T-helper 9 cell (primary cell): Measurements from ENCODE around the gene CHIT1.

Source experiments
- DNase-seq: peaks from one replicate; pipeline ENCODE4 v3.0.0-alpha.2; 2020

Gene CHIT1

DNA sequence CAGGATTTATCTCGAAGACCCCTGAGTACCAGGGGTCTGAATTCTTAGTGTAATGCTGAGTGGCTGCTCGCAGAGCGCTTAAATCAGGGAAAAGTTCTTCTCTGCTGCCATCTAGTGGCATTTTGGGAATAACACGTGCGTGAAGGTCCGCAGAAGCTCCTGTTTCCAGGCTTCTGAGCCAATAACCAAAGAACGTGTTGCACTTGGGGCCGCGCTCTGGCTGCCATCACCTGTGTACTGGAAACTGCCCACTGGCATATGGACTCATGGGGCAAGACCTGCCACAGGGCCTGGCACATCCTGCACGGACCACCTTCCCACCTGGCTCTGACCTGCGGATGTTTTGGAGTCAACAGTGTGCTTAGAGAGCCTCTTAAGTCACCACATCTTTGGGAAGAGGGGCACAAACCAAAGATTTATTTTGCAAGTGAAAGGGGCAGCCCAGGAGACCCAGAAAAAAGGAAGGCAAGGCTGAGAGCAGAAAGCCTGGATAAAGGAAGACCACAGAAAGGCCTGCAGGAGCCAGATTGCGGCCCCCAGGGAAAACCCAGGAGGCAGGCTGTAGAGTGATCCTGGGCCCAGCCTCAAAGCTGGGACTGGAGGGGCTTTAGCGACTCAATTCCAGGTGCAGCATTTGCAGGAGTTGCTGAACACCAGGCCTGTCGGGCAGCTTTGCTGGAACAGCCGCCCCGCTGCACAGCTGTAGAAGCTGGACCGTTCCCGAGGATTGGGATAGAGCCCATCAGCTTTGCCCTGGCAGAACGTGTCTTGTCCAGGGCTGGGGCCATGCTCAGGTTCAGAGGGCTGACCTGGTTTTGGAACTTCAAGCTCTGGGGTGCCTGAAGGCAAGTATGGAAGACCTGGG, 13.0 kb downstream of the CHIT1 start:
- DNase-seq = peak; percentile 20

DNA sequence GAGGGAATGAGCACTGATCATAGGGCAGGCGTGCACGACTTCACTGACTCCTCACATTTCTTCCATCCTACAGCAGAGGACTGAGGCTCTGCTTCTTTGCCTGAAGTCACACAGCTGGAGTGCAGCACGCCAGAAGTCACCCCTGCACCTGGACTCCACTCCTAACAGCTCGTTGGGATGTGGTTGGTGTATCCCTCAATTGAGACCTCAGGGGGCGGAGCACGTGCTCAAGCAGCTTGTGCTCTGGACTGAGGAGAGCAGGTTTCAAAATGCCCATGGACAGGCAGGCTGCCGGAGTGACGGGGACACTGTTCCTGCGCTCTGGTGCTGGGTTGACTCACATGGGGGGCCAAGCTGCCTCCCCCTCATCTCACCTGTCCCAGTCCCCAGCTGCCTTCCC, 13.9 kb downstream of the CHIT1 start:
- no peak for DNase-seq

DNA sequence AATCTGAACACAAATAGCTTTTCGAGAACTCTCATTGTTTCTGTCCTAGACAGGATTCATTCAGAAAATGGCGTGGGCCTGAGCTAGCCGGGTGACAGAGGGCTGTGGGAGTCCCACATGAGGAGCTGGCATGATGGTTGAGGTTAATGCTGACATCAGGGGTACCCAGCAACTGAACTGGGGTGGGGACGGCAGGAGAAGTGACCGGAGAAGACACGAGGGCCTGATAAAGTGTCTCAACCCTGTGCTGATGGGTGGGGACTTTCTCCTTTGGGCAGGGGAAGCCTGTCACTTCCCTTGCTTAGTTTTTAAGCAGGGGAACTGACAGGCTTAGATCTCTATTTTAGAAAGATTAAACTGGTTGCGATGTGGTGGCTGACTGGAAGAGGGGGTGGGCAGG, 14.6 kb downstream of the CHIT1 start:
- no peak for DNase-seq

DNA sequence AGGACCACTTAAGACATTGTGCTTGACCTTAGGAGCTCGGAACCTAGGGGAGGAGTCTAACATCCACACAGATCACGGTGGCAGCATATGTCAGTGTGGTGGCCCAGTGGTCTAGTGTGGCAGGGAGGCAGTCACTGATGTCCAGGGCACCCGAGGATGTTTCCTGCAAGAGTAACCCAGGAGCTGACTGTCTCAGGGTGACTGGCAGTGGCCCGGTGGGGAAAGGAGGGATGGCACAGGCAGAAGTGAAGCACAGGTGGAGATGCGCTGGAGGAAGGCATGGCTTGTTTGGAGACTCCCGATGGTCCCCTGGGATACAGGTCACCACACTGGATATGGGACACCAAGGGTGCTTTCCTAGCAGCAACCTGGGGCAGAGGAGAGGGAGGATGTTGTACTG, 16.3 kb downstream of the CHIT1 start:
- DNase-seq = no peak

DNA sequence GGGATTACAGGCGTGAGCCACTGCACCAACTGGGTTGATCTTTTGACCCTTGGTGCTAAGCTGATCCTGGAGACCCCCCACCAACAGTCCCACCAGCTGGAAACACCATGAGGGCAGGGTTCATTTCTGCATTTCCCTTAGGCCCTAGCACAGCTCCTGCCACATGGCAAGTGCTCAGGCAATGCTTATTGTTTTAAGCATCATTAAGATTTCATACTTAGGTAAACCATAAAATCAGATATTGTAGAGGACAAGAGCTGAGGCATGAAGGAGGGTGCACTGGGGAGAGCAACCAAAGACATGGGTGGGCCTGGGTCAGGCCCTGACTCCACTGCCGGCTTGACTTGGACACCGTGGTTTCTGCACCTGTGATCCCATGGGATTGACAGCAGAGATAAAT, 17.7 kb downstream of the CHIT1 start:
- DNase-seq = no peak

DNA sequence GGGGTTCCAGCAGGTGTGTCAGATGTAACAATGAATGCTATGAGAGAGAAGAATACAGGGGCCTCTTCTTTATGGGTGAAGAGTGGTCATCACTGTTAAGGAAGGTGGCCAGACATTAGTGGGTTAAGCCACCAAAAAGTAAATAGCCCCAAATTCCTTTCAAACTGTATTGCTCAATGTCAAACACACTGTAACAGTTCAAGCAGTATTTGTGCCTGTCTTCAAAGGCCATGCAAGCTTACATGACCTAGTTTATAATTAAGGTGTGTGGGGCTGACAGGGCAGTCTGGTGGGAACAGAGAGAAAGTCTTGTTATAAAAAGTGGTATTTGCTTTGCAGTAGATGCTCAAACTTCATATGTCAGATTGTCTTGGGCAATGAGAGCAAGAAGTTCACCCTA, 18.5 kb downstream of the CHIT1 start:
- DNase-seq = no peak

DNA sequence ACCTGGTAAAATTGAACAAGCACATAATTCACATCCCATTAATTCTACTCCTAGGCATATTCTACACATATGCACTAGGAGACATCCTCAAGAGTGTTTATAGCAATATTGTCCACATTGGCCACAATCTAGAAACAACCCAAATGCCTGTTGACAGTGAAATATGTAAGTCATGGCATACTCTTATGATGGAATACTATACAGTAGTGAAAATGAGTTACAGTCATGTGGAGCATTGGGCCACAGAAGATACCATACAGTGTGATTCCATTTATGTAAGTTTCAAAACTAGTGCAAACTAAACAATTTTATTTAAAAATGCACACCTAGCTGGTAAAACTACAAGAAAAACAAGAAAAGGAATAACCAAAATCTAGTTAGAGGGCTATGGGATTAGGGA, 19.1 kb downstream of the CHIT1 start:
- no peak for DNase-seq

DNA sequence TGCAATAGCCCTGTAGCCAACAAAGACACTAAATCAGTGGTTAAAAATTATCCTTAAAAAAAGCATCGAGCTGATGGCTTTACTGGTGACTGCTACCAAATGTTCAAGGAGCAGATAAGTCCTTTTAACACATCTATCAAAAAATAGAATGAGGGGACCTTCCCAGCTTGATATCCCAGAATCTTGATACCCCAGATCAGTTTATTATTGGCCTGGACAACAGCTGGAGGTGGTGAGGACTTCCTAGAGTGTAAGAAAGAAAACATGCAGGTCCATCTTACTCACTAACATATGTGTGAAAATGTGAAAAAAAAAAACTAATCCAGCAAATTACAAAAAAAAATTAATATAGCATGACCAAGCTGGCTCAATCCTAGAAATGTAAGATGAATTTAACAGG, 21.3 kb downstream of the CHIT1 start:
- DNase-seq = no peak

DNA sequence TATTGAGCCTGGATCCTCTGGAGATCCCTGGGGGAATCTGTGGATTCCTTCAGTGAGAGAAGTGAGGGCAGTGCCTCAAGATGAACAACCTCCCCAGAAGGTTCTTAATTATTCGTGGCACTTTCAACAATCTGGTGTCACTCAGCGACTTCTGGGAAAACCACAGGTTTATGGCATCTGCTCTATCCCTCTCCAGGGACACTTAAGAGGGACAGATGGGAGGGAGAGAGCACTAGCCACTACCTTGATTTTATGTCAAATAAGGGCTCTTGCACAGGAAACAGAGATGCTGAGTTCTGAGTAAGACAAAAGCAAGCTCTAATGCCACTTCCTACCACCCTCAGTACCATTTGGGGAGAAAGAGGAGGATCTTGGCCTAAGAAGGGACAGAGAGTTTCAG, 21.7 kb downstream of the CHIT1 start:
- DNase-seq = no peak

DNA sequence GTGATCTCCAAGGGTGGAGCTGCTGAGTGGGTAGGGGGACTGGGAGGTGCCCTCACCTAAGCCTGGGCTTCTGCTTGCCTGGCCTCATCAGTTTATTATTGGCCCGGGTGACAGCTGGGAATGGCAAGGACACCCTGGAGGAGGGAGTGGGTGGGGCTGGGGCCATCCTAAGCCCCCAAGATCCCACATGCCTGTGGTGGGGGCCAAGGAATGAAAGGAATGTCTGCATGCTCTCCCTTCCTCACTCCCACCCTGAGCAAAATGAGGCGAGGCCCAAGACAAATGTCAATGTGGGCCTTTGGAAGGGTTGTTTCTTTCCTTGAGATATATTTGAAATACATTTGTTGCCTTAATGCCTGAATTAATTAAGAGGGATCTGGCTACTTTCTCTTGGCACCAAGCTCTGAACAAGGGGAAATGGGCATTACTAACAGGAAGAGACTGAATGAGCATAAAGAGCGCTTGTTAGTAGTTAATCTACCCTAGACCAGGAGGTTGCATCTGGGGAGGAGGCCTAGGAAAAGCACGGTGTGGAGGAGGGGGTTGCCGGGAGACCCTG, 23.3 kb downstream of the CHIT1 start:
- no peak for DNase-seq

DNA sequence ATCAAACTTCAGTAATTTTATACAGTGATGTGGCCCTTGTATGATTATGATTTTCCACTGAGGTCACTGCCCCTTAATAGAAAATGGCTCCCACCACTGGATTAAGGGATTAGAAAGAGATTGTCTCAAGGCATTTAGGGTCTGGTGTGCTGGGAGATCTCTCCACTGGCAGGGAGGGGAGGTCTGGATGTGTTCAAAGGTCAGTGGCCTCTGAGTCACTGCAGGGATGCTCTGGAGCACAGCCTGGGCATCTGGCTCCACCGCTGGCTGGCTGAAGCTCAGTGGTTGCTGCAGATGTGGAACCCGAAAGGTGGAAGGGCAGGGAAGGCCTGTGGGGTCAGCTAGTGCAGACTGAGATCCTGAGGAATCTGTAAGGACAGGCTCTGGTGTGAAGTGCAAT, 24.7 kb downstream of the CHIT1 start:
- DNase-seq = no peak

DNA sequence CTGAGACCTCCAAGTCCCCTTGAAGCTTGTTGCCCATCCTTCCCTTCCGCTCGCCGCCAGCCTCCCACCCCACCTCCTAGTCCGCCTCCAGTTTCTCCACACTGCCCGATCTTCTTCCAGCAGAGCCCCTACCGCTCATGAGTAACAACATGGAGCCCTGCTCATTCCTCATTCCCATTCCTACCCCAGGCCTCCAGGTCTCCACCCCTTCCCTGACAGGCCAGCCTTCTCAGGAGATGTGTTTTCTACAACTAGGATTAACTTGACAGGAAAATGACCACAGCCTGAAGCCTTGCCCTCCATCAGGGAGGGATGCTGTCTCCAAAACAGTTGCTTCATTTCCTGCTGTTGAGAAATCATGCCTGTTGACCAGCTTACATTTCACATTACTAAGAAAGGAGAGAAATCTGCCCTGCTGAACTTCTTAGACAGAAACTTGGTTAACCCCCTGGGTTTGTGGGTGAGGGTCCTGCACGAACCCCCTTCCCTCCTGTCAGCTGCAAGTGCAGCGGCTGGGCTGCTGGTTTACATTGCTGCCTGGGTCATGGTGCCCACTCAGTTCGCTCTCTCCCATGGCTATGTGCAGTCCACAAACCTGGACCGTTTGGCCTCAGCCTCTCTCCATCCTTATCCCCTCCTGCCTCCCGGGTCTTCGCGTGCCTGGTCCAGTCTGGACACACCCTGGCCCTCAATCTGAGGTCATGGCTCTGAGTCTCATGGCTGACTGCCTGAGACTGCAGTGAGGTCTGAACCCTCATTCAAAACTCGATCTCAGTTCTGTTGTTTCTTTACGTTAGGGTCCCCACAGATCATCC, 26.8 kb downstream of the CHIT1 start:
- no peak for DNase-seq

DNA sequence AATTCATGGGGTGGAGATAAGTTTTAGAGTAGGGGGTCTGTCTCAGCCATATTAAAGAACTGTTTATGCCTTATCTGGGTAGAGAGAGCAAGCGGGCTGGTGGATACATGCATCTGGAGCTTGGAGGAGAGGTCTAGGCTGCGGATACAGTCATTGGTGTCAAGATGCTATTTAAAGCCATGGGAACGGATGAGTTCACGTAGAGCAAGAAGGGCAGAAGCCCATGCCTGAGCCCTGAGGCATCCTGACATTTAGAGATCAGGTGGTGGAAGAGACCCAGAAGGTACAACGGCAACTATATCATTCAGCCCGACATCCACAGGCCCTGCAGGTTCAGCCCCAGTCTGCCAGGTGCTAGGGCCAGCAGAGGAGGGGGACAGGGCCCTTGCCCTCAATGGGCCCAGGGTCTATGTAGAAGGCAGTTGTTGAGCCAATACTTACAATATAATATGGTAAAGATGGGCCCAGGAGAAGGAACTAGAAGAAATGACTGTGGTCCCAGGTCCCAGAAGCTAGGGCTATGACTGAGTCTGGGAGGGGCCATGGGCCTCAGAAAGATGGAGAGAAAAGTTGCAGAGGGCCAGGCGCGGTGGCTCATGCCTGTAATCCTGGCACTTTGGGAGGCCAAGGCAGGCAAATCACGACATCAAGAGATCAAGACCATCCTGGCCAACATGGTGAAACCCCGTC, 27.8 kb downstream of the CHIT1 start:
- DNase-seq = no peak

DNA sequence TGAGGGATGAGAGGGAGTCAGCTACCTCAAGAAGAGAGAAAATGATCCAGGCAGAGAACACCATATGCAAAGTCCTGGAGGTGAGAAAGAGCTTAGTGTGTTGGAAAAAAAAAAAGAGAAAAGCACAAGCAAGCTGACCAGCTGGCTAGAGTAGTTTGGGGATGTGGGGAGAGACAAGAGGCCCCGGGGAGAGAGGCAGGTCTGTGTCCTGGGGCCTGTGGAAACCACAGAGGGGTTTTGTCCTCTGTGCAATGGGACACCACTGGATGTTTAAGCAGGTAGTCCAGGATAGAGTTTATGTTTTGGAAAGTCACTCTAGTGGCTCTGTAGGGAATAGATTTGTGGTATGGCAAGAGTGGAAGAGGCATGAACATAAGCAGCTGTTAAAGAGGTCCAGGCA, 28.6 kb downstream of the CHIT1 start:
- DNase-seq = no peak

DNA sequence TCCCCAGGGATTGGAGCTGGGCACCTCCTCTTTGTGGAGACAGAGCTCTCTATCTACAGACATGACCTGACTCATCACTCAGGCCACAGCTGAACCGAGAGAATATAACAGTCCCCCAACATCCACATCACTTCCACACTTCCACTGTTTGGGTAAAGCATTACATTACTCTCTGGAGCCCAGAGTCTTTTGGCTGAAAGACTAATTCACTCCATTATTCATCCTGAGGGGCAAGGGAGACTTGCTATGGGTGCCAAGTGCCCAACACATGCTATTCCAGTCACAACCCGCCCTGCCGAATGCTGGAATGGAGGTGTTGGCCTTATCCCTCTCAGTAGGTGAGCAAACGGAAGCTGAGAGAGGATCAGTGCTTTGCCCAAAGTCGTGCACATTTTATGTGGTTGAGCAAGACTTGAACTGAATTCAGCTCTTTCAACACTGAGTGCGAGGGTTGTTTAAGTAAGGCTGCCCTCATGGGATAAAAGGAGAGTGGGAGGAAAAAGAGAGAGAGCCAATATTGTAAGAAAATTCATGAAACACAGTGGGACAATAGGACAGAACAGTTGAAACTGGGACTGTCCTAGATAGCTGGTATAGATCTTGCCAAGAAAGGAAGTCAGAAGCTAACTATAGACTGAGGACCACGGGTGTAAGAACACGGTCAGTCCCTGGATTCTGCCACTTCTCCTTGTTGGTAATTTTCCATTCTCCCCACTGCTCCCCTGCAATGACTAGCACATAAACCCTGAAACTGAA, 29.5 kb downstream of the CHIT1 start:
- no peak for DNase-seq

DNA sequence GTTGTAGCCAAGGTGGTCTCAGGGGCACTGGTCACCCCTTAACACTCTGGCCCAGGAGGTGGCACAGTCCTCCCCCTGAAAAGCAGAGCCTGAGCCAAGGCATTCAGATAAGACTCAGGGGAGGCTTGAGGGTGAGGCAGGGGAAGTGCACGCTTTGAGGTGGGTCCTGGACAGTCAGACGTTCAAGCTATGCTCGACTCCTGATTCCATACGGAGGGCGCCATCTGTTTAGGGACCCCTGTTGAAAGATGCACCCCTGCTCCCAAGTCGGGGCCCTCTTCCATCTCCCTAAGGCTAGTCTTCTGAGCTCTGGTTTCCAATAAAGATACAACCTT, 30.0 kb downstream of the CHIT1 start:
- no peak for DNase-seq

DNA sequence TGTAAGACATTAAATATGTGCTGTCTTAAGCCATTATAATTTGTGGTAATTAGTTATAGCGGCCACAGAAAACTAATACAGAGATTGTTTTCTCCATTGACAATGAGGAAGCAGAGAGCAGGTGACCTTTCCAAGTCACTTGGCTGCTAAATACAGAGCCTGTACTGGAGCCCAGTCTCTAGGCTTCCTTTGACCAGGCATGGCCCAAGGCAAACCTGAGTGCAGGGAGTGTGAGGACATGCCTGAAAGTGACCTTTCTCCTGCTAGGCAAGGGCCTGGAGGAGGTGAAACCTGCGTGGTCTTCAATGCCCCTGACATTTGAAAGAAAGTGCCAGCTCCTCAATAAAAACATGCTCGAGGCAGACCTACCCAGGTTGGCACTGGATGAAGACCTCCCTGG, 30.5 kb downstream of the CHIT1 start:
- DNase-seq = no peak

DNA sequence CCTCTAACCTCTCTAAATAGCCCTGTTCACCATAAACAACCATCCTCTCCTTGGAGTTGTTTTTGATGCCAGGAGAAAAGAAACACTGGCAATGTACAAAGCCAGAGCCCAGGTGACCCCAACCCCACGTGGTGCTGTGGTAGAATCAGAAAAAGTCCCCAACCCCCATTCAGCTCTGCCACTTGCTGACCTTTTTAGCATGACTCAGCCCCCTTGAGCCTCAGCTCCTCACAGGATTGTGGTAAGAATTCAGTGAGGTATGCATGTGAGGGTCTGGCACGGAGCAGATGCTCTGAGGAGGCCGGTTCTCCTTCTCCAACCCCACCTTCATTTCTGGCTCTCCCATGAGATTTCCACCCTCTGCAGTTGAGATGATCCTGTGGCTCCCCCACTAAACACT, 31.8 kb downstream of the CHIT1 start:
- no peak for DNase-seq

DNA sequence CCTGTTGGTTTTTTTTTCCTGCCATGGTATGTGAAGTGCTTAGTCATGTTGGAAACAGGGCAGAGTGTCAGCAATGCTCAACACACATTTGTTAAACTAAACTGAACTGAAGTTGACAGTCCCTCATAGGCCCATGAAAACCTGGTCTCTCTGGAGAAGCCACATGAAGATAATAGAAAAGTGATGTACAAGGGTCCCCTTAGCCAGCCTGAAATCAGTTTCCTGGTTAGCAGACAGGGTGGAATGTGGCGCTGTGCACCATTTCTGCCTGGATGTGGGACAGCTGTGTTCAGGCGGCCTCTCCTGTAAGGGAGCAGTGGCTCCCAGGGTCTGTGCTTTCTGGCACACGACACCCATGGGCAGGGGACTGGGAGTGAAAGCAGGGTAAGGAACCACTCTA, 33.1 kb downstream of the CHIT1 start:
- no peak for DNase-seq

DNA sequence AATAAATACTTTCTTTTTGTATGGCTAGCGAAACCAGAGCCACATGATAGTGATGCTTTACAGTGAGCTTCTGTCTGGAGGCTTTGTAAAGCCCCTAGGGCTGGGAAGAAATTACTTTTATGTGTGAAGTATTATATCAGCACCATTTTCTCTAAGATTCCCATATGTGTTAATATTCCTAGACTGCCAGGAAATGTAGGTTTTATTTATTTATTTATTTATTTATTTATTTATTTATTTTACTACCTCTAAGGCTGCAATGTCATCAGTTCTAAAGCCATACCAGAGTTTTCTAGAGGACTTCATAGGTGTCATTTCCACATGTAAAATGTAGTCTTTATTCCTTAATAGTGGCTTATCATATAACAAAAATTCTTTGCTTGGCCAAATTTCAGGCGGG, 38.5 kb downstream of the CHIT1 start:
- no peak for DNase-seq

DNA sequence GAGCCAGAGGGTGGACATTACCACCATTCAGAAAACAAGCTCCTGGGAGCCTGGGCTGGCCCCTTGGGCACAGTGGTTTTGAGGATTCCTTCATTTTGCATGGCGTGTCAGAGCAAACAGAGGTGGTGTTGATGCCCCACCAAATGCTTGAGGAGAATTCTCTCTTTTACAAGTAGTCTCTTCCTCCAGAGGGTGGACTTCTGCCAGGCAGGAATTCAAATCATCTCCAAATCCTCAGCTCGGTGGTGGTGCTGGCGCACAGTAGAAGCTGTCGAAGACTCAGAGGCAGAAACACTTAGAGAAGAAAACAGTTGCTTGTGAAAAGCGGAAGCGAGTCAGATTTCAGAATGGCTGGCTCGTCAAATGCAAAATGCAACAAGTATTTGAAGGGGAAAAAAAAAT, 39.5 kb downstream of the CHIT1 start:
- DNase-seq = no peak

DNA sequence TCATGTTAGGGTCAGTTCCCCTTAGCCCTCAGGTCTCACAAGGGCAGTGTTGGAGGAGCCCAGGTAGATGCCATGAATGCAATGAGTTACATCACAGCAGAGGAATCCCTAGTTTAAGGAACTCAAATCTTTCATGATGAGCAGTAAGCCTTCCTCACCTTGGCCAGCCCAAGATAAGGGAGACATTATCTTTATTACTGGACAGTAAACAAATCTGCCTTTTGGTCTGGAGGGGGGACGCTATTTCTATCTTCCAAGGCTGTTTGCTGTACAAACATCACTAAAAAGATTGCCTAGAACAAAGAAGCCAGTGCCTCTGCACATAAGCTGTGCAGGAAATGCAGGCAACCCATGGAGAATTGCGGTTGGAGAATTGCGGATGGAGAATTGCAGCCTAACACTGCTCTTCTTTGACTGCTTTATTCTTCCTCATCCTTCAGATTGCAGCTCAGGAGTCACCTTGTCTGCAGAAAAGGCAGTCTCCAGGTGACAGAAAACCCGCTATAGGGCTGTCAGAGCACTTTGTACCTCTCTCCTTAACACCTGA, 40.7 kb downstream of the CHIT1 start:
- DNase-seq = no peak
